Islet precursor cell (in vitro differentiated cells): ENCODE data around the gene HNRNPA3.
A peak's percentile ranks its signal among the peaks of the same experiment; 100 is the strongest.
"Not testable (repeated sequence)": the region's sequence is repeated elsewhere in the genome, so short reads cannot be mapped to it uniquely, and the experiment has no call there.

ENCODE experiments used
- DNase-seq: peaks from one replicate; pipeline ENCODE4 v3.0.0-alpha.2; 2018

HNRNPA3 gene

DNA sequence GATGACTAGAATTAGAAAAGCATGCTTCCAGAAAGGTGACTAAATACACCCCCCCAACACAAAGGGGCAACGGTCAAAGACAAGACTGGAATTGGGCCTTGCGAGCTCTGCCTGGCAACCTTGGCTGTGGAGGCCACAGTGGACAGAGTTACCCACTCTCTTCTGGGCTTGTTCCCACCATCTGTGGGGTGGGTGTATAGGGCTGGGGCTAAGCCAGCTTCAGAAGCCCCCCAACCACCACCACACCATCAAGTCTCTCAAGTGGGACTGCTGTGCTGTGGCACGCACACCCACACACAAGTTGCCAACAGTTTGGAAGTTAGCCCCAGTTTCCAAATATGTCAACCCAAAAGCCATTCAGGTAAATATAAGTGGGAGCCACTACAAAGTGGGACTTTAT lies 44.1 kb downstream of the HNRNPA3 start:
- DNase-seq: no peak

DNA sequence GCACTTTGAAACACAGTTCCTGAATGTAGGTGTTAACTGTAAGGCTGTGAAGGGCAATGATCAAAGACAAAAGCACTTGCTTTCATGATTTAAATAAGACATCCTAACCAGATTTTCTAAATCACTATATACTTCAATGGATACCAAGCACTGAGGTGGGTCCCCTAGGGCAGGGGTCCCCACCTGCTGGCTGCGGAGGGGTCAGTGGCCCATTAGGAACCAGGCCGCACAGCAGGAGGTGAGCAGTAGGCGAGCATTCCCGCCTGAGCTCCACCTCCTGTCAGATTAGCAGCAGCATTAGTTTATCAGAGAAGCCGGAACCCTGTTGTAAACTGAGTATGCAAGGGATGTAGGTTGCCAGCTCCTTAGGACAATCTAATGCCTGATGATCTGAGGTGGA lies 44.9 kb downstream of the HNRNPA3 start:
- DNase-seq: no peak

DNA sequence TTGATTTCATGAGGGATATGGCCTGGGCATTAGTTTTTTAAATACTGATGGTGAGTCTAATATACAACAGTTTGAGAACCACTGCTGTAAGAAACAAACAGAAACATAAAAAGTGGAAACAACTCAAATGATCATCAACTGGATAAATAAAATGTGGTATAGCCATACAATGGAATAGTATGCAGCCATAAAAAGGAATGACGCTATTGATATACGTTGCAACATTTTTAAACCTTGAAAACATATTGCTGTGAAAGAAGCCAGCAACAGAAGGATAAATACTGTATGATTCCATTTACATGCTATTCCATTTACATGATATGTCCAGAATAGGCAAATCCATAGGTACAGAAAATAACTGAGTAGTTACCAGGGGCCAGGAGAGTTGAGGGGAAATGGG lies 45.5 kb downstream of the HNRNPA3 start:
- DNase-seq: no peak

DNA sequence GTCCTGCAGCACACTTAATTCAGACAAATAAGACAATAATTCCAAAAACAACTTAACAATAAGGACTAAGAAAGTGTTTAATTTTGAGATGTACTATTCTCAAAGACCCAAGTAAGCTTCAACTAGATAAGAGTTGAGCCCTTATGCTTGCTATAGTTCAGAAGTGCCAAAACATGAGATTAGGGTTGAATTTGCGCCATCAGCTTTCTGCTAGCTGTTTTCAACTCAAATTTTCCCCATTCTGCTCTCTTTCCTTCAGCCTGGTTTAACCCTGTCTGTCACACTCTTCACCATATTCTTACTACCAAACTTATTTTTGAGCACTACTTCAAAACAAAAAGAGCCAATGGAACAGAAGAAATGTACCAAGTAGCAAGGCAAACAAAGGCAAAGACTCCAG lies 47.8 kb downstream of the HNRNPA3 start:
- DNase-seq: no peak

DNA sequence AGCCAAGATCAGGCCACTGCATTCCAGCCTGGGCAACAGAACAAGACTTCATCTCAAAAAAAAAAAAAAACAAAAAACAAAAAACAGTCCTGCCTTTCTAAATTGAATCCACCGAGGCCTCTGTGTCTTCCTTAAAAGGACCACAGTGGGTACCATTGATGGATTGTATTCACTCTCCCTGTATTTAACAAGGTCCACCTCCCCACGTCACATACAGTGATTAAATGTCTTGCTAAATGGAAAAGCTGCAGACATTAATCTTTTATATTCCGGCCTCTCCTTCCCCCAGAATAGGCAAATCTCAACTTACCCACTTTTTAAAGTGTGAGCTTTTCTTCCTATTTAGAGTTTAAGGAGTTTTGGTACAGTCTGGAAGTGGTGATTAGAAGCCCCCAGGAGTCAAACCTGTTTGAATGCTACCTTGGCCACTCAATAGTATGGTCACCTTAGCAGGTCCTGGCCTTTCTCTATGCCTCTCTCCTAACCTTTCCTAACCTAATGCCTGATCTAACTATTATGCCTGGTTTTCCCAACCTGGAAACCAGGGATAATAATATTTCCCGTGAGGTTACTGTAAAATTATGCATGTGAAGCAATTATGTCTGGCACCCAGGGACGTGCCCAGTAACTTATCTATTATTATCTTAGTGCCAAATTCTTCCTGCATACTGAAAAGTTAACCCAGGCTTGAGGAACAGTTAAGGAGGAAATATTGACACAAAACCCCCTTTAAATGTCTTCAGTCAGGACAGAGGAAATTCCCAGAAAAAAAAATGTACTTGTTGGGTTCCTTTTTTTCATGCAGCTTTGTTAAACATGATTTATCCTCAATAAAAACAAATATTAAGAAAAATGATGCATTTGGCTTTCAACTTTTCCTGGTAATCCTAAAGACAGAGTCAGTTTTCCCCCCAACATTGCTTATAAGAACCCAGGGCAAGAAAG lies 48.8 kb downstream of the HNRNPA3 start:
- no peak for DNase-seq

DNA sequence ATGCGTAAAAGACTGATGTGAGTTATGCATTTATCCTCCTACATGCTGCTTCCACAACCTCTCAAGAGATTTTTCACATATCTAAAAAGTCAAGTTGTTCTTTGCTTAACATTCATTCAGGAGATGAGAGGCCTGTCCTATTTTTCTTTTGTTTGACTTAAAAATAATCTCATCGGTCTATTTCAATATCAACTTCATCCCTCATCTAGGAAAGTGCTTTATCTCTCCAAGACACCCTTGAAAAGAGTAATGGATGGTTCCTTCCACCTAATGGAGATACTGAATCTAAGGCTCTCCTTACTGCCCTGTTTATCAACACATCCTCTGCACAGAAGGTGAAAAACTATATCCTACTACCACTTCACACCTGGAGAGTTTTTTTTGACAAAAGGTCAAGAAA lies 49.5 kb downstream of the HNRNPA3 start:
- no peak for DNase-seq

DNA sequence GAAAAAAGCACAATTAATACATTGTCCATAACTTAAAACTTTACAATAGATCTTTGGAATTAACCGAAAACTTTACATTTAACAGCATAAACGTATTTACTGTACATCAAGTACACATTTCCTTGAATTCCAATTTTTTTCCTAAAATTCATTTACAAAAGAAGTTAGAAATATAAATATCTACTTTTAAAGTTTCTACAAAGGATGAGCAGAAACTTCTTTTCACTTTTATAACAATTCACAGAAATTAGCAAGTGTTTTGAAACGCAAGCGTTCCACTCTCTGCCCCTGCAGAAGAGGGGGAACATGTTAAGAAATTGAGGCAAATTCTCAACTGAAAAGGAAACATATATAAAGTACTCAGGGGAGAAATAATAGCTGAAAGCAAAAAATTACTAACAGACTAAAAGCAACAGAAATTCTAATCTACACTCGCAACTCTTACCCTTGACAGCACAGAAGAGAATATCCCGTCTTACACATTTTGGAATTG lies 50.4 kb downstream of the HNRNPA3 start:
- no peak for DNase-seq

DNA sequence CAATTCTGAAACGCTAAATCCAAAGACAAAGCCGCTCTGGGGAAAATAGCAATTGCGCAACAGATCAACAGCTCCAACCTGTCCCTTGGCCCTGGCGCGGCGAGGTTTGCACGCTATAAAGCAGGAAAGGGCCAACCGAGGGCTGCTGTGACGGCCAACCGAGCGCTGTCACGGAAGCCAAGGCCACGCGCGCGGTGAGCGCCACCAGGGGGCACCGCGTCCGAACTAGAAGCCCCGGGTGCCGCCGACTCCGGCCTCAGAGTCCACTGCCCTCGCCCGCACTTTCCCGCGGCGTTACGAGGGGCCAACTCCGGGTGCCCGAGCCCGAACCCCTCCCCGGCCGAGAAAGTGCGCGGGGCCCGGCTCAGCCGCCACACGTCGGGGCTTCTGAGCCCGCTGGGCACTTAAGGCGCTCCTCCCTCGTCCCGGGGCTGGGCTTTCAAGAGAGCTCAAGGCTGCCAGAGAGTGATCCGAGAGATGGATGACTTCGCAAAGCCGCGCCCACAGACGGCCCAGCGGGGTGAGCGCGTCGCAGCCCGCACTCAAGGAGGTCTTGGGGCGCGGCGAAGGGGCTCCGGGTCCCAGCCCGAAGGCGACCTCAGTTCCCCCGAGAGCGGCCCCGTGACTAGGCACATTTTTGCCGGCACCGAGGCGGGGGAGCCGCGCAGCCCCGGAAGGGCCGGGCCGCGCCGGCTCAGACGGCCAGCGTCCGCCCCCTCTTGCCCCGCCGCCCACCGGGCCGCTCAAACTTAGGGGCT lies 51.0 kb downstream of the HNRNPA3 start:
- peak; percentile 97 for DNase-seq

DNA sequence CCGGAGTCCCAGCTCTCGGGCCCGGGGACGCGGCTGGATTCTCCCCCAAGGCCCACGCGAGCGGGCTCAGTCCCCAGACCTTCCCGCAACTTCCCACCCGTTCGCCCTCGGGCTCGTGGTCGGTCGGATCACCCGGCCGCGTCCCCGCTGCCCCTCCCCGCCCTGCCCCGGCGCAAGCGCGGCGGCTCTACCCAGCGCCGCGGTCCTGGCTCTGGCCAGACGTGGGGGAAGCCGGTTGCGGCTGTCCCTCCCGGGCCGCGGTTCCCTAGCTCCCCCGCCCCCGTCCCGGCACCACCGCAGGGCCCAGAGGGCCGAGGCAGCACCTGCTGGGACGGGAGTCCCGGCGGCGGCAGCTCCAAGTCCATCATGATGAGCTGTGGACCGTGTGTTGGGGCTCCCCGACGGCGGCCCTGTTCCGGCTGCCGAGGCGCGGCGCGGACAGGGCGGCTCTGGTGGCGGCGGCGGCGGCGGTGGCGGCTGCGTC lies 51.7 kb downstream of the HNRNPA3 start:
- DNase-seq: no peak

DNA sequence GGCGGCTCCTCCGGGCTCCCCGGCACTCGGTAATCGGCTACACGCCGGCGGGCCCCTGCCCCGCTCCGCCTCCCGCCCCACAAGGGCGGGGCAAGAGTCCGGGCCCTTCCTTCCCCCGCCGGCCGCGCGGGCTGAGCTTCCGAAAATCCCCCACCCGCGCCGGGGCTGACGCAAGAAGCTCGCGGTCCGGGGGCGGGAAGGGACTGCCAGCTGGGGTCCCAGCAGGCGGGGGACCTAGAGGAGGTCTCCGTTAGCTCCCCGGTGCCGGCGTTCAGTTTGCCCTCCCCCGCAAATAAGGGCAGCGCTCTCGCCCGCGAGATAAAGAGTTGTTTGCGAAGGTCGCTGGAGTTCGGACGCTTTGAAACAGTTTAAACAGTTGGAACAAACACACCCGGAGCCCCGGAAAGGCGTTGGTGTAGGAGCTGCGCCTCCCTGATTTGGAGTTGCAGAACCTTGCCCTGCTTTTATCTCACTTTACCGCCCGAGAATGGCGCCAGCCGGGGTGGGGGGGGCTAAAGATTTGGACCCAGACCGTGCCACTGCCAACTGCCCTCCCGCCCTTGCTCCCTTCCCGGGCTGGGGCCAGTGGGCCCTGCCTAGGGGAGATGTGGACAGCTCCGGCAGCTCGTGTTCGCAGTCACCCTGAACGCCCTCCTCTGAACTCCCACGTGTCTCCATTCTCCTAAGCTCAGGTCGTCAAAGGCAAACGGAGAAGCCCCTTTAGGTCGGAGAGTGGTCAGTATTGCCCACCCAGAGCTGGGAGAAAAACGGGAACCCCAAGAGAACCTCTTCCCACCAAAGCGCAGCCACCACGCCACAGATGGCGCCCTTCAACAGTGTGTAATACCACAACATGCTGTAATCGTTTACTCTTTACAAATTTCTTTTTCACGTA lies 52.3 kb downstream of the HNRNPA3 start, which contains the start of gene NFE2L2:
TSS of gene NFE2L2 (minus strand) at position 35 of the 895 bp plus-strand sequence. CDS start 151 bp downstream, outside the sequence.
- DNase-seq: peak; percentile 89

DNA sequence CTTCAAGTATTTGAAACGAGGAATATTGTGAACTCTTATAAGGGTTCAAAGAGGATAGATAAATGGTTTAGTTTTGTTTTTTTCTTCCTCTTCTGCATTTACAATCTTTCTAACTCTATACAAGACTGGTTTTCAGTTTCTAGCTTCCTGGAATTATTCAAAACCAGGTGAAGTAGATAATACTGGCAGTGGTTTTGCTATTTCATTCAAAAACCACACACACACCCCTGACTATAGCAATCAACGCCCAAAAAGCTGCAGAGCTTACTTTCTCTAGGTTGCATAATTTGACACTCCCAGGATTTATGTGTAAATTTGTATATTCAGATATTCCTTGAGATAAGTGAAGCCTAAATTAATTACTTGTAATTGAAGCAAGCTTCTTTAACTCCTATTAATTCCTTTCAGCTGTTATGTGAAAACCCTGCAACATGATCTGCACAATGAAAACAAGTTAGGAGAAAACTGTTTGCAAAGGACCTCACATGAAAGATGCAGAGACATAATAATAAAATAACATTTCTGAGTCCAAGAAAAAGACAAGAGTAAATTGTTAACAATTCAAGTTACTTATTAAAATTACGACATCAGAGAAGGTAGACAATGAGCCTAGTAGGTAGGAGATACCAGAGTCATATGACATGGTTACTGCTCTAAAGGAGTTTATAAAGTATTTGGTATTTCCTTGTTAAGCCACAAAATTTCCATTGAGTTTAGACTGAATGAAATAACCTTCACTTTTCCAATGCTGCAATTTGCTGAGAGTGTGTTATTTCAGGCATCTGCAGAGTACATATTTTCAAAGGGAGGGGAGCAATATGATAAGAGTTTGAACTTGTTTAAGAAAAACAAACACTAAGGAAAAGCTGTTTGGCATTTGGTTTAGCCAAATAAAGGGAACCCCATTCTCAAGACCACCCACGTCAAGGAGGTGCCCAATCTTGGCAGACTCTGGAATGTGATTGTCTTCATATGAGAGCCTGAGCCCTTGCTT lies 53.5 kb downstream of the HNRNPA3 start:
- DNase-seq: no peak

DNA sequence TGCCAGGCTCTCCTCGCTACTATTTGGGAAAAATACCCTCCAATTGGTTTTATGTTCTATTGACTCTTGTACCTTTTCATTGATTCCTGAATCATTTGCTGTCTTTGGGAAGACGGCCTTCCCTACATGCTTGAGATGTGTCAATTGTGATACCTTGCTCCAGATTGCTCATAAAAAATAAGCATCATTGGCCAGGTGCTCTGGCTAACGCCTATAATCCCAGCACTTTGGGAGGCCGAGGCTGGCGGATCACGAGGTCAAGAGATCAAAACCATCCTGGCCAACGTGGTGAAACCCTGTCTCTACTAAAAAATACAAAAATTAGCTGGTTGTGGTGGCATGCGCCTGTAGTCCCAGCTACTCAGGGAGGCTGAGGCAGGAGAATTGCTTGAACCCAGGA lies 54.4 kb downstream of the HNRNPA3 start:
- not testable (repeated sequence) for DNase-seq

DNA sequence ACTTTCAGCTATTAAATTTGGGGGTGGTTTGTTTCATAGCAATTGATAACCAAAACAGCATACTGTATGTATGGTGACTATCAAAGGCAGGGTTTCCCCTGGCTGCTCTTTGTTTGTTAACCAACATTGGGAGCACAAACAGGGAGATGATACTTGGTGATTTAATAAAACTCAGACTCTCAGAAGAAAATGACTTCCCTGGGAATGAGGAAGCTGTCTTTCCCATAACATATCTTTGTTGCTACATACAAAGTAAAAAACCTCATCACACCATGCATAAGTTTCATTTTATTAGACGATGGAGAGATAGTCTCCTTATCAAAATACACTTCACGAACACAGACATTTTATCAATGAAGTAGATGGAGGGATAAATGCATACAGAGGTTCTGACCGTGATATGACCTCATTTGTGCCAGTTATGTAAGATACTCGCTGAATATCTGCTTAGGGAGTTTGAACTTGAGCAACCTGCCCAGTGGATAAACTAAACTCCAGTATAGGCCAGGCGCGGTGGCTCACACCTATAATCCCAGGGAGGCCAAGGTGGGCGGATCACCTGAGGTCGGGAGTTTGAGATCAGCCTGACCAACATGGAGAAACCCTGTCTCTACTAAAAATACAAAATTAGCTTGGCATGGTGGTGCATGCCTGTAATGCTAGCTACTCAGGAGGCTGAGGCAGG lies 55.7 kb downstream of the HNRNPA3 start:
- no peak for DNase-seq

DNA sequence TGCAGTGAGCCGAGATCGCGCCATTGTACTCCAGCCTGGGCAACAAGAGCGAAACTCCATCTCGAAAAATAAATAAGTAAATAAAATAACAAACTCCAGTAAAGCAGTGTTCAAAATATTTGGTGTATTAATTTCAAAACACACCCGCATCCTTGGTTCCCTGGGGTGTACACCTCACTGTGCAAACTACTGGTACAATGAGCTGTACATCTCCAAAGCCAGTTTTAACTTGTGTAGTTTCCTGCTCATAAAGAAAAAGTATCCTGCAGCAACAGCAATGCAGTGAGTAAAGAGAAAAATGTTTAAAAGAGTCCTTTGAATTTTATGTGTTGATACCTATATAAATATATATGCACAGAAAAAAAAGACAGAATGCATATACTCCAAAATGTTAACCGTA lies 56.3 kb downstream of the HNRNPA3 start:
- DNase-seq: no peak

DNA sequence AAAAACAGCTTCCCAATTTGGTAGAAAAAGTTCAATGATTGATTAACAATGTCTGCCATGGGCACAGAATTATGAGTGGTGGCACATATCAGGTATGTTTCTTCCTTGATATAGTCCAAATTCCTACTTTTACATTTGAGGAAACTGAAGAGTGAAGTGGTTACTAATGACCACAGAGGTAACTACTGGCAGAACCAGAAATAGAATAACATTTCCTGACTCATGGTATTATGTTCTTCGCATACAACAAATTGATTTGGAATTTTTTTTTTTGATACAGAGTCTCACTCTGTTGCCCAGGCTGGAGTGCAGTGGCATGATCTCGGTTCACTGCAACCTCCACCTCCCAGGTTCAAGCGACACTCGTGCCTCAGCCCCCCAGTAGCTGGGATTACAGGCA lies 57.9 kb downstream of the HNRNPA3 start:
- DNase-seq: no peak

DNA sequence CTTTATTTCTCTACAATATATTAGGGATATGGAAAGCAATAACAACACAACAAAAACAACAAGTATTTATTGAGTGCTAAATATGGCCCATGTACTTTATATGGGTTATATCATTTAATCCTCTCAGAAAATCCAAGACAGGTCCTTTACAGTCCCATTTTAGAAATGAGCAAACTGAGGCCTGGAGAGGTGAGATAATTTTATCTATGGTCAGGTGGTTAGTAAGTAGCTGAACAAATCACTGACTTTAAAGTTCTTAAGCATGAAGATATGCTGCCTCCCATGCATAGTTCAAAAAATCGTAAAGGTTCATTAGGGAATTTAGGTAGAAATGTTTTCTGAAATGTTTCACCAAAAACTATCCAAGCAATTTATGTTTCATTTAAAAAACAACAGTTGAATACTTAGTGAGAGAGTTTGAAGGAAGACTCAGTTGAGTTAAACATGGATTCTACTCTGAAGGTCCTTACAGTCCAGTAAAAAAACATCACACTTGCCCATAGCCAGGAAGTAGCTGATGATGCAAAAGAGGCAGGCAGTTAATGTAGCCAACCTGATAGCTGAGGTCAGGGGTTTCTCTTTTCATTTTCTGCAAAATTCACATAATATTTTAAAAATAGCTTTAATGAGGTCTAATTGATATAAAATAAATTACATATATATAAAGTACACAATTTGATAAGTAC lies 59.5 kb downstream of the HNRNPA3 start:
- no peak for DNase-seq

DNA sequence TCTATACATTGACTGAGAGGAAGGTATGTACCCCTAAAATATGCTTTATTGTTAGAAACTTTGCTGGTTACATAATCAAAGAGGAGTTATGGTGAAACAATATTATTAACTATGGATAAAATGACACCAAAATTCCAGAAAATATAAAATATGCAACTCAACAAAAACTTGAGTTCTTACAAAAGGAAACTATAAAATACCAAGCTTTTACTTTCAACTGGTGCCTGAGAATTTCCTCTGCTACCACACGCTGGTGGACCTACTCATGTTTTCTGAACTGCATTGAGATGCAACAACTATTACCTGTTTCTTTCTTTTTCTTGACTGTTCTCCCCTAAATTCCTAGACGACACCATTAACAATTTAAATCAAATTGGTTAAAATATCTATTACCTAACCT lies 60.2 kb downstream of the HNRNPA3 start:
- no peak for DNase-seq

DNA sequence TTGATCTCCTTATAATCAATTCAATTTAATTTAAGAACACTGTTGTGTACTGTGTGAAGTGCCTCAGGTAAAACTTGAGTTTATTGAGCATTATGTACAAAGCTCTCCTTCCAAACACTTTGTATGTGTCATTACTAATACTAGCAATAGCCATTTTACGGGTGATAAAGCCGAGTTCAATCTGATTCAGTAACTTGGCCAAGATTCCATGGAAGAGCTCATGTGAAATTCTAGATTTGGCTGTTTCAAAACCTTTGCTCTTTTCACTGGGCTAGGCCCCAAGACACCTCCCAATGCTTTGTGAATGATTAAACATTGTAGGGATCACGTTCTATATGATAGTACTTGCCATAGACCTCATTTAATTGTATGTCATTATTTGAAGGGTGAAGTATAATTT lies 60.8 kb downstream of the HNRNPA3 start:
- DNase-seq: no peak
